Stimulated activated naive B cell treated with anti-CD40 and anti-IgM and Interleukin-4, amounts not matched to agents 10 μg/mL and 1 μg/mL and 100 μg/mL, for 72 hours (primary cell): ENCODE measurements around the gene MYO9B.
"Not testable (repeated sequence)": the region's sequence is repeated elsewhere in the genome, so short reads cannot be mapped to it uniquely, and the experiment has no call there.

Experiments
- ATAC-seq, 2 donors: fragments of 150-1000 bp; cut with Tn5 transposase; replicated peaks; 2 replicates each; pipeline ENCODE4 v1.10.0; 2021; ENCODE audit warnings: moderate library complexity in 1 of 2
- DNase-seq: peaks from one replicate; pipeline ENCODE4 v3.0.0; 2021
- H3K27ac Mint-ChIP-seq: one replicate; pipeline ENCODE4 v1.8.0; 2022; ENCODE audit warnings: mild to moderate bottlenecking, mixed read lengths
- H3K27me3 Mint-ChIP-seq, 2 donors: one replicate each; pipeline ENCODE4 v1.8.0; 2022; ENCODE audit warnings: mixed read lengths in 2 of 2
- H3K36me3 Mint-ChIP-seq, 2 donors: one replicate each; pipeline ENCODE4 v1.8.0; 2022; ENCODE audit warnings: mixed read lengths in 2 of 2, mild to moderate bottlenecking in 1 of 2
- H3K4me1 Mint-ChIP-seq, 2 donors: one replicate each; pipeline ENCODE4 v1.8.0; 2022; ENCODE audit warnings: mixed read lengths in 2 of 2, mild to moderate bottlenecking in 1 of 2
- H3K4me3 Mint-ChIP-seq, 2 donors: one replicate each; pipeline ENCODE4 v1.8.0; 2022; ENCODE audit warnings: mild to moderate bottlenecking in 2 of 2, mixed read lengths in 2 of 2, moderate library complexity in 1 of 2
- H3K9me3 Mint-ChIP-seq, 2 donors: one replicate each; pipeline ENCODE4 v1.8.0; 2022; ENCODE audit warnings: mixed read lengths in 2 of 2, mild to moderate bottlenecking in 1 of 2

MYO9B gene

DNA sequence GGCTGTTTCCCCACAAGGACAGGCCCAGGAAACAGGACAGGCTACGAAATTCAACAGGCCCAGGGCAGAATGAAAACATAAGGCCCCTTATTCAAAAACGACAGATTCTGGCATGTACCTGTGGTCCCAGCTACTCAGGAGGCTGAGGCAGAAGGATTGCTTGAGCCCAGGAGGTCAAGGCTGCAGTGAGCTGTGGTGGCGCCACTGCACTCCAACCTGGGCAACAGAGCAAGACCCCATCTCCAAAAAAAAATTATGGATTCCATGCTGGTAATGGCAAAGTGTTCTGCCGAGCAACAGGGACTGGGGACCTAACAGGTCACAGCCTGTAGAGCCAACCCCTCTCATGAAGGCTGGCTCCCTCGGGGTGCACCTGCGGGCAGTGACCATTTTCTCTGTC lies 87.0 kb downstream of the MYO9B start:
- no peaks in the 10 kb centered on the region for H3K27me3 Mint-ChIP-seq
- H3K9me3 Mint-ChIP-seq: no peaks in the 10 kb centered on the region
- no peak for ATAC-seq
- peaks cover 49 to 57% of the 10 kb centered on the region in 2 donors for H3K36me3 Mint-ChIP-seq
- H3K4me1 Mint-ChIP-seq: peaks cover 0 to 6% of the 10 kb centered on the region in 2 donors
- H3K4me3 Mint-ChIP-seq: no peak overlapping the region
- H3K27ac Mint-ChIP-seq: no peak overlapping the region
- no peak for DNase-seq

DNA sequence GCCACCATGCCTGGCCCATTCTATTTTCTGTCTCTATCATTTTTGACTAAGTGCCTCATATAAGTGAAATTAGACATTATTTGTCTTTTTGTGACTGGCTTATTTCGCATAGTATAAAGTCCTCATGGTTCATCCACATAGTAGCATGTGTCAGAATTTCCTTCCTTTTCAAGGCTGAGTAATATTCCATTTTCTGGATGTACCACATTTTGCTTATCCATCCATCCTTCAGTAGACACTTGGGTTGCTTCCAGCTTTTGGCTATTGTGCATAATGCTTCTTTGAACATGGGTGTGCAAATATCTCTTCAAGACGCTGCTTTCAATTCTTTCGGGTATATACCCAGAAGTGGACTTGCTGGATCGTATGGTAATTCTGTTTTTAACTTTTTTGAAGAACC lies 88.1 kb downstream of the MYO9B start:
- no peak overlapping the region for H3K27ac Mint-ChIP-seq
- DNase-seq (no peak), ATAC-seq (no peak)
- H3K27me3 Mint-ChIP-seq: no peaks in the 10 kb centered on the region
- H3K36me3 Mint-ChIP-seq: peaks cover 53 to 63% of the 10 kb centered on the region in 2 donors
- no peaks in the 10 kb centered on the region for H3K9me3 Mint-ChIP-seq
- peaks cover 0 to 6% of the 10 kb centered on the region in 2 donors for H3K4me1 Mint-ChIP-seq
- H3K4me3 Mint-ChIP-seq: no peak overlapping the region

- Mint-ChIP-seq H3K27ac (peak overlapping the region; percentile 42), H3K36me3 (peaks cover 53 to 65% of the 10 kb centered on the region in 2 donors)
Measured at GRCh38 chr19:17164639-17165038, 89.1 kb downstream of the MYO9B start.

GRCh38 chr19:17165715-17166114 lies 90.1 kb downstream of the MYO9B start:
- H3K27me3 Mint-ChIP-seq: no peaks in the 10 kb centered on the region
- peaks cover 56 to 67% of the 10 kb centered on the region in 2 donors for H3K36me3 Mint-ChIP-seq
- H3K4me3 Mint-ChIP-seq: no peak overlapping the region
- H3K27ac Mint-ChIP-seq: no peak overlapping the region
- no peaks in the 10 kb centered on the region for H3K9me3 Mint-ChIP-seq
- ATAC-seq (no peak), DNase-seq (no peak)
- H3K4me1 Mint-ChIP-seq: peaks cover 2 to 7% of the 10 kb centered on the region in 2 donors

More at GRCh38 chr19:17164639-17165038, 89.1 kb downstream of the MYO9B start:
- H3K27me3 Mint-ChIP-seq: no peaks in the 10 kb centered on the region
- no peak overlapping the region for H3K4me3 Mint-ChIP-seq
- ATAC-seq (no peak), DNase-seq (no peak)
- H3K9me3 Mint-ChIP-seq: no peaks in the 10 kb centered on the region
- peaks cover 0 to 5% of the 10 kb centered on the region in 2 donors for H3K4me1 Mint-ChIP-seq

- Mint-ChIP-seq H3K4me3 (peak overlapping the region in 1 of 2 donors; percentile 49), H3K27me3 (no peaks in the 10 kb centered on the region), H3K36me3 (peaks cover 42 to 58% of the 10 kb centered on the region in 2 donors), H3K4me1 (peaks cover 7 to 15% of the 10 kb centered on the region in 2 donors), H3K9me3 (no peaks in the 10 kb centered on the region), H3K27ac (peak overlapping the region; percentile 91)
- peak; percentile 22 for DNase-seq
- ATAC-seq: peak; percentile 87 to 90
Measured at GRCh38 chr19:17170538-17171297, 95.1 kb downstream of the MYO9B start.

DNA sequence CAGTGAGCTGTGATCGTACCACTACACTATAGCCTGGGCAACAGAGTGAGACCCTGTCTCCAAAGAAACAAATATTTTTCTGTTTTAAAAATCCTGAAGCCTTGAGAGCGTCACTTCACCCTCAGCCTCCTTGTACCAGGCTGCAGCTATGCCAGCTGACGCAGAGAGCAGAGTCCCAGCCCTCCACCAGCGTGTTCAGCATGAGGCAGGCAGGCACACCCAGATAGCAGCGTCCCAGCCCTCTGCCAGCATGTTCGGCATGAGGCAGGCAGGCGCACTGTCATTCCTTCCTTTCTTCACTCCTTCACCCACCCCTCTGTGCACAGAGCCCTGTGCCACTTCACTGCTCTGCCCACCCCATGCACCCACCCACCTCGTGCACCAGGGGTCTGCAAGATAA lies 96.3 kb downstream of the MYO9B start:
- H3K36me3 Mint-ChIP-seq: peaks cover 50 to 65% of the 10 kb centered on the region in 2 donors
- DNase-seq (no peak), ATAC-seq (no peak)
- H3K4me1 Mint-ChIP-seq: peaks cover 7 to 15% of the 10 kb centered on the region in 2 donors
- H3K27me3 Mint-ChIP-seq: no peaks in the 10 kb centered on the region
- no peak overlapping the region for H3K4me3 Mint-ChIP-seq
- H3K27ac Mint-ChIP-seq: no peak overlapping the region
- H3K9me3 Mint-ChIP-seq: no peaks in the 10 kb centered on the region

DNA sequence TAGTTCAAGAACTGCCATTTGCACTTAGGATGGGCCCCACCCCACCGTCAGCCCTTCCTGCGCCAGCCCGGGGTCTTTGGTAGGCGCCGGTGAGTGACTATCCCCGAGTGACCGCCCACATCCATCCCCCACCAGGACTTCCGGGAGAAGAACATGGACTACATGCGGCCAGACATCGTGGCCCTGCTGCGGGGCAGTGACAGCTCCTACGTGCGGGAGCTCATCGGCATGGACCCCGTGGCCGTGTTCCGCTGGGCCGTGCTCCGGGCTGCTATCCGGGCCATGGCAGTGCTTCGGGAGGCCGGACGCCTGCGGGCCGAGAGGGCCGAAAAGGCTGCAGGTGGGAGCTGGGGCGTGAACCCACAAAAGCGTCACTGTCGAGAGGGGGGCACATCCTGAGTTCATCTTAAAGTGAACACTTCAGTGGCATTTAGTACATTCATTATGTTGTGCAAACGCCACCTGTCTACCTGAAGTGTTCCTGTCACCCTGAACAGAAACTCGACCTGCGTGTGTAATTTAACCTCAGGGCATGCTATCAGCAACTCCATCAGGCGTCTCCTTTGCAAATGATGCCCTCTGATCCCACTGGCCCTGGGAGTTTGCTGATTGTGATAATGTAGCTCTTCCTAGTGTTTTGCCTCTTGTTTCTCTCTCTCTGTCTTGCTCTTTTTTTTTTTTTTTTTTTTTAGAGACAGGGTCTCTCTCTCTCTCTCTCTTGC lies 97.2 kb downstream of the MYO9B start:
- no peak for DNase-seq
- Mint-ChIP-seq H3K27me3 (no peaks in the 10 kb centered on the region), H3K9me3 (no peaks in the 10 kb centered on the region), H3K27ac (peak overlapping the region; percentile 70), H3K4me1 (peaks cover 7 to 15% of the 10 kb centered on the region in 2 donors), H3K4me3 (no peak overlapping the region), H3K36me3 (peaks cover 57 to 66% of the 10 kb centered on the region in 2 donors)
- ATAC-seq: no peak

DNA sequence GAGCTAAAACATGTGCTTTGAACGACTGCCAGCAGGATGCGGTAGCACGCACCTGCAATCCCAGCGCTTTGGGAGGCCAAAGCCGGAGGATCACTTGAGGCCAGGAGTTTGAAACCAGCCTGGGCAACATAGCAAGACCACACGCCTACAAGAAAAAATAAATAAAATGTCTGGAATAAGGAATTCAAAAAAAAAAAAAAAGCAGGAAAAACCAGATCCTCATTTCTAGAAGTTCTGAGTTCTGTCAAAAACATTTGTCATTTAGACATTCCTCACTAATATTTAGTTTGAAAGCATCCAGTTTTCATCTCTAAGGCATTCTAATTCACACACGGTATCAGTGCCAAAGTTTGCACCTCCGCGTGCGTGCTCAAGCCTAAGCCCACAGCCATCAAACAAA lies 102.7 kb downstream of the MYO9B start:
- peaks cover 6 to 10% of the 10 kb centered on the region in 2 donors for H3K4me1 Mint-ChIP-seq
- no peak overlapping the region for H3K4me3 Mint-ChIP-seq
- DNase-seq (no peak), ATAC-seq (no peak)
- no peaks in the 10 kb centered on the region for H3K27me3 Mint-ChIP-seq
- H3K9me3 Mint-ChIP-seq: no peaks in the 10 kb centered on the region
- peaks cover 42 to 46% of the 10 kb centered on the region in 2 donors for H3K36me3 Mint-ChIP-seq
- H3K27ac Mint-ChIP-seq: no peak overlapping the region

DNA sequence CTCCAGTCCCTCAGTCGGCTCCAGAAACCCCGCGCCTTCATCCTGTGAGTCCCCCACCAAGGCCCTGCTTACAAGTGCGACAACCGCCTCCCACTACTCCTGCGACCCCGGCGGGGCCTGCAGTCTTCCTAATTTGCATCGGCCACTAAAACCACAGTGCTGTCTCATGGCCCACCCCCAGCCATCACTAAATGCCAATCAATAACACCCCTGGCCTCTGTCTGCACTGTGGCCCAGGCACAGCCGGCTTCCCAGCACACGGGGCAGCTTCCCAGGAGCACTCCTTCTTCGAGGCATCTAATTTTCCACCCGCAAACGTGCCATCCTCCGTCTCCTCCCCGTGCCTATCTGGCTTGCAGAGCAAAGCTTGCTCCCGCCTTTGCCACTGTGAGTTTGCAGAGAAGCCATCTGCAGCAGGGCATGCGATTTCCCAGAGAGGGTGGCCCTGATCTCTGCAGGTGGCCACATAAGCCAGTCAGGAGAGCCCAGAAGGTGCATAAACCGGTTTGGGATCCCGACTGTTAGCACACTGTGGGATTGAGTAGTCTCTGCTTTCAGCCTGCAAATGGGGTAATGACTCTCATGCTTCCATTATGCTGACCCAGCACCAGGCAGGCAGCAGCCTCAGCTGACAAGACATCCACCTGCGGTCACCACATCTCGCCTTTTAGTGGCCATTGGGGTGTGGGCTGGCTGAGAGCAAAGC lies 105.6 kb downstream of the MYO9B start:
- Mint-ChIP-seq H3K36me3 (peaks cover 42 to 50% of the 10 kb centered on the region in 2 donors), H3K9me3 (no peaks in the 10 kb centered on the region), H3K27me3 (no peaks in the 10 kb centered on the region), H3K27ac (peak overlapping the region; percentile 76), H3K4me1 (peaks cover 21 to 30% of the 10 kb centered on the region in 2 donors), H3K4me3 (no peak overlapping the region)
- no peak for ATAC-seq
- no peak for DNase-seq

DNA sequence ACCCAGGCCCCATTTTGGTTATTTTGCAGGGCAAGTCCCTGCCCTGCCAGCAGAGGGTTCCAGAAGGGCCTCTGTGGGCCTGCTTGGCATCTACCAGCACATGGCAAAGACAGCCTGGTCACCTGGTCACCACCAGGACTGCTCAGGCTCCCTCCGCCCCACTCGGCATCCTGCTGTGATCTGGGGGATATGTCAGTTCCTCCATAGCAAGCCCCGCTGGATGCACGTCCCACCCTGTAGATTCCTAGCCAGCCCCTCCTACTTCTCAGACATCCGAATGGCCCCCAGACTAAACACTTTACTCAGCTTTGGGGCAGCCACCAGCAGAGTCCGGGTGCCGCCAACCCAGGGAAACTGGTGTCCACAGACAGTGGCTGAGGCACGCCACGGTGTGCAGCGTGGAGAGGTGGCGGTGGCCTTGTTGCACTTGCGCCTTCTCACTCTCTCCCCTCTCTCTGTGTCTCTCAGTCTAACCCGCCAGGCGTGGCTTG lies 107.7 kb downstream of the MYO9B start:
- no peaks in the 10 kb centered on the region for H3K9me3 Mint-ChIP-seq
- ATAC-seq (peak; percentile 58 to 65), DNase-seq (peak; percentile 43)
- peaks cover 21 to 35% of the 10 kb centered on the region in 2 donors for H3K4me1 Mint-ChIP-seq
- no peaks in the 10 kb centered on the region for H3K27me3 Mint-ChIP-seq
- peaks cover 37 to 54% of the 10 kb centered on the region in 2 donors for H3K36me3 Mint-ChIP-seq
- H3K27ac Mint-ChIP-seq: peak overlapping the region; percentile 98
- H3K4me3 Mint-ChIP-seq: peak overlapping the region; percentile 82 to 83

- Mint-ChIP-seq H3K27me3 (no peaks in the 10 kb centered on the region), H3K27ac (peak overlapping the region; percentile 98), H3K4me1 (peaks cover 21 to 35% of the 10 kb centered on the region in 2 donors), H3K9me3 (no peaks in the 10 kb centered on the region), H3K4me3 (peak overlapping the region; percentile 82 to 83), H3K36me3 (peaks cover 38 to 53% of the 10 kb centered on the region in 2 donors)
- ATAC-seq: peak; percentile 89 to 90
- peak; percentile 74 for DNase-seq
Measured at GRCh38 chr19:17183858-17184321, 108.3 kb downstream of the MYO9B start.

DNA sequence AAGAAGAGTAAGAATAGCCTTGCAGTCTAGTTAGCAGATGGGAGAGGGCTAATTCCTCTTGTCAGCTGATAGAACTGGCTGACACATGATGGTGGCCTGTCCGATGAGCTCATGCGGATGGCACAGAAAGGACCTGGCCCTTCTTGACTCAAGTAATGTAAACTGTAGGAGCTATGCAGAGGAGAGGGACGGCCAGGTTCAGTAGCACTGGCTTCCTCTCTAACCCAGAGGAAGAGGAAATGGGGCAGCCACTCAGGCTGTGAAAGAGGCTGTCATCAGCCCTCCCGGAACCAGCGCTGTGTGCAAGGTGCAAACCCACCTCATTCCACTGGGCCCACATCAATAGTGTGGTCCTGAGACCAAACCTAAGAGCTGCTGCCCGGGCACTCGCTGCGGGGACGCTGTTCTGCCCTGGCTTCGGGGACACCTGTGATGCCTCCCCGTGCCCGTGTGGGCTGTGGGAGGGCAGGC lies 108.8 kb downstream of the MYO9B start:
- peak overlapping the region; percentile 82 to 83 for H3K4me3 Mint-ChIP-seq
- ATAC-seq (peak; percentile 61 to 64), DNase-seq (peak; percentile 28)
- no peaks in the 10 kb centered on the region for H3K9me3 Mint-ChIP-seq
- no peaks in the 10 kb centered on the region for H3K27me3 Mint-ChIP-seq
- H3K27ac Mint-ChIP-seq: peak overlapping the region; percentile 98
- peaks cover 38 to 53% of the 10 kb centered on the region in 2 donors for H3K36me3 Mint-ChIP-seq
- peaks cover 21 to 35% of the 10 kb centered on the region in 2 donors for H3K4me1 Mint-ChIP-seq

DNA sequence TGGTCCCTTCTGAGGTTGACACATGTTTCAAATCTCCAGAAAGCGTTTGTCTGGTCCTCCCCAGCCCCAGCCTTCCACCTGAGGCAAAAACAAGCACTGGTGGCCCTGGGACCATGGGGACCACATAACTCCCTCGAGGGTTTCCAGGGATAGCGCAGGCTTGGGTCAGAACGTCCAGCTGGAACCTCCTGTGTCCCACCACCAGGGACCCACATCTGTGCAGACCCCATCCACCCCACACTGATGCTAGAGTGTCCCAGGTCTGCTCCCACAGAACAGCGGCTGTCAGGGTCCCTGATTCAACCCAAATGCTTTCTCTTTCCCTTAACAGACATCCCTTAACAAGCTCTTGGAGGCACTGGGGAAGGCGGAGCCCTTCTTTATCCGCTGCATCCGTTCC lies 110.0 kb downstream of the MYO9B start:
- Mint-ChIP-seq H3K27me3 (no peaks in the 10 kb centered on the region), H3K27ac (no peak overlapping the region), H3K4me1 (peaks cover 21 to 35% of the 10 kb centered on the region in 2 donors), H3K36me3 (peaks cover 39 to 57% of the 10 kb centered on the region in 2 donors), H3K4me3 (no peak overlapping the region), H3K9me3 (no peaks in the 10 kb centered on the region)
- no peak for ATAC-seq
- no peak for DNase-seq

DNA sequence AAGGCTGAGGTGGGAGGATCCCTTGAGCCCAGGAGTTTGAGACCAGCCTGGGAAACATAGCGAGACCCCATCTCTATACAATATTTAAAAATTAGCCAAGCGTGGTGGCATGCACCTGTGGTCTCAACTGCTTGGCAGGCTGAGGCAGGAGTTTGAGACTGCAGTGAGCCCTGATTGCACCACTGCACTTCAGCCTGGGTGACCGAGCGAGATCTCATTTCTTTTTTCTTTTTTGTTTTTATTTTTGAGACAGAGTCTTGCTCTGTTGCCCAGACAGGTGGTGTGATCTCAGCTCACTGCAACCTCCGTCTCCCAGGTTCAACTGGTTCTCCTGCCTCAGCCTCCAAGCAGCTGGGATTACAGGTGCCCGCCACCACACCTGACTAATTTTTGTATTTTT lies 116.2 kb downstream of the MYO9B start:
- not testable (repeated sequence) for DNase-seq, H3K27ac Mint-ChIP-seq, H3K4me1 Mint-ChIP-seq, H3K27me3 Mint-ChIP-seq, H3K4me3 Mint-ChIP-seq, H3K9me3 Mint-ChIP-seq
- ATAC-seq: peak in 1 of 2 donors; percentile 23
- H3K36me3 Mint-ChIP-seq: peaks cover 46 to 59% of the 10 kb centered on the region in 2 donors
